T-helper 1 cell treated with Interleukin-12 subunit alpha and Interleukin-12 subunit beta and Interleukin-4 antibody, amounts not matched to agents 30 ng/mL and 1 ng/mL, for 36 hours (primary cell): ENCODE data around the gene GALNS. TPM values are rescaled to one million over a fixed set of nuclear protein-coding genes. Genes with fewer than 3 reads are reported as not detected.

Source experiments
- intact Hi-C: fragments of 100-400 bp; cut with micrococcal nuclease; formaldehyde crosslinking; loops from one replicate; pipeline ENCODE4 v1.15.1; 2024
- total RNA-seq: library from RNA; stranded (reverse); gene quantifications from 2 replicates; pipeline ENCODE4 v1.2.3, GENCODE V29; 2022

Gene GALNS
- total RNA-seq, 1 donor from 2014 or later = 42.0 TPM

GRCh38 chr16:88806491-88807111 is 50.1 kb downstream of the GALNS start:
- intact Hi-C loops = no loop called here

- intact Hi-C loops = no loop called here
These were observed 50.8 kb downstream of the GALNS start for GRCh38 chr16:88805887-88806393.

GRCh38 chr16:88805340-88805715 is 51.4 kb downstream of the GALNS start:
- intact Hi-C loops = no loop called here

GRCh38 chr16:88804552-88805339 is 52.0 kb downstream of the GALNS start:
- intact Hi-C loops = loop anchor here (5.0 kb wide), 3 partner anchors 57 to 703 kb away; partner anchors contain the start of genes MVD and SPG7

GRCh38 chr16:88804173-88804551 is 52.6 kb downstream of the GALNS start:
- intact Hi-C loops = loop anchor here (5.0 kb wide), 3 partner anchors 57 to 703 kb away; partner anchors contain the start of genes MVD and SPG7

GRCh38 chr16:88803264-88803987 is 53.3 kb downstream of the GALNS start, which contains the start of gene CDT1:
CDT1 (plus strand) TSS chr16:88803789; CDS start chr16:88803832, 43 bp downstream.
- intact Hi-C loops = loop anchor here (1.0 to 5.0 kb wide), 7 partner anchors 9 to 704 kb away; partner anchors contain the start of genes MVD, SPG7, TRAPPC2L and ZC3H18

GRCh38 chr16:88800277-88800592 is 56.5 kb downstream of the GALNS start:
- intact Hi-C loops = loop anchor here (5.0 kb wide), 3 partner anchors 53 to 707 kb away; partner anchors contain the start of genes MVD and SPG7

- intact Hi-C loops = loop anchor here (5.0 kb wide), 3 partner anchors 52 to 708 kb away; partner anchors contain the start of genes MVD and SPG7
These were observed 57.0 kb downstream of the GALNS start for GRCh38 chr16:88799569-88800276.

GRCh38 chr16:88798772-88799455 is 57.8 kb downstream of the GALNS start:
- intact Hi-C loops = no loop called here

GRCh38 chr16:88798073-88798472 is 58.7 kb downstream of the GALNS start:
- intact Hi-C loops = no loop called here

- intact Hi-C loops = no loop called here
These were observed 60.5 kb downstream of the GALNS start for GRCh38 chr16:88796278-88796677.

GRCh38 chr16:88793251-88793954 is 63.3 kb downstream of the GALNS start:
- intact Hi-C loops = no loop called here

GRCh38 chr16:88792668-88793250 is 64.0 kb downstream of the GALNS start:
- intact Hi-C loops = no loop called here

GRCh38 chr16:88792078-88792550 is 64.6 kb downstream of the GALNS start:
- intact Hi-C loops = no loop called here

GRCh38 chr16:88790312-88791211 is 66.2 kb downstream of the GALNS start:
- intact Hi-C loops = no loop called here

- intact Hi-C loops = loop anchor here (5.0 kb wide), 1 partner anchor 127 kb away; the partner anchor contains the start of gene MVD
These were observed 67.2 kb downstream of the GALNS start for GRCh38 chr16:88789594-88789993.

- intact Hi-C loops = loop anchor here (5.0 kb wide), 1 partner anchor 126 kb away; the partner anchor contains the start of gene MVD
These were observed 68.0 kb downstream of the GALNS start for GRCh38 chr16:88788749-88789148.
